ENCODE data around the gene AKR1C1.
"Not testable (repeated sequence)": the region's sequence is repeated elsewhere in the genome, so short reads cannot be mapped to it uniquely, and the experiment has no call there.

- not testable (repeated sequence) for TF ChIP-seq CTCF (conservative IDR thresholded peaks at IDR 0.05); ZFX (IDR thresholded peaks at IDR 0.05)
Measured at GRCh38 chr10:4956955-4957645, 6.1 kb upstream of the AKR1C1 start.
